SU-DHL-6 (cell line): ENCODE data around the gene ITGA8.

Source experiments
- H2AFZ ChIP-seq: fragments of 200-600 bp; sonication (generic); 2 replicates; pipeline ENCODE4 v1.6.1; 2014; ENCODE audit warnings: low read depth, mild to moderate bottlenecking, moderate library complexity, mixed read lengths, antibody characterized with exemption, low read length; ENCODE audit not compliant: severe bottlenecking
- H3F3A ChIP-seq: fragments of 200-600 bp; shearing (Covaris generic); 2 replicates; pipeline ENCODE4 v1.6.0; 2016; ENCODE audit warnings: antibody characterized with exemption, mild to moderate bottlenecking; ENCODE audit not compliant: insufficient read depth
- H3K27ac ChIP-seq: fragments of 200-600 bp; sonication (generic); 2 replicates; pipeline ENCODE4 v1.5.1; 2016; ENCODE audit warnings: low read depth, mild to moderate bottlenecking, low read length, moderate library complexity, mixed read lengths
- H3K27me3 ChIP-seq: fragments of 200-600 bp; sonication (generic), shearing (Covaris generic); 2 replicates; pipeline ENCODE4 v1.6.0; 2014; ENCODE audit warnings: mild to moderate bottlenecking, low read length
- H3K36me3 ChIP-seq: fragments of 200-600 bp; sonication (generic); 2 replicates; pipeline ENCODE4 v1.6.1; 2014; ENCODE audit warnings: mild to moderate bottlenecking, low read length, mixed read lengths
- H3K4me2 ChIP-seq: fragments of 300-600, 200-600 bp; shearing (Covaris generic), sonication (generic); 2 replicates; pipeline ENCODE4 v1.6.0; 2014; ENCODE audit warnings: low read length, low read depth, mild to moderate bottlenecking; ENCODE audit not compliant: poor library complexity, severe bottlenecking
- H3K4me3 ChIP-seq: fragments of 200-600 bp; sonication (generic); 2 replicates; pipeline ENCODE4 v1.5.1; 2014; ENCODE audit warnings: antibody characterized with exemption, low read length, mild to moderate bottlenecking, mixed read lengths; ENCODE audit not compliant: insufficient read depth, poor library complexity, severe bottlenecking
- H3K79me2 ChIP-seq: fragments of 200-600 bp; sonication (generic); 2 replicates; pipeline ENCODE4 v1.6.1; 2014; ENCODE audit warnings: mild to moderate bottlenecking, low read length, moderate library complexity; ENCODE audit not compliant: insufficient read depth
- H3K9ac ChIP-seq: fragments of 200-600 bp; sonication (generic); 2 replicates; pipeline ENCODE4 v1.7.0; 2014; ENCODE audit warnings: mild to moderate bottlenecking, low read length
- H3K9me2 ChIP-seq: fragments of 200-600 bp; sonication (generic); replicated peaks from 2 replicates; pipeline ENCODE4 v1.6.1; 2014; ENCODE audit warnings: low read length; ENCODE audit not compliant: insufficient read depth
- H3K9me3 ChIP-seq: fragments of 200-600 bp; sonication (generic); 2 replicates; pipeline ENCODE4 v1.6.1; 2014; ENCODE audit warnings: low read length, mixed read lengths; ENCODE audit not compliant: insufficient read depth
- H4K20me1 ChIP-seq: fragments of 200-600 bp; sonication (generic); 2 replicates; pipeline ENCODE4 v1.6.1; 2014; ENCODE audit warnings: low read depth, mild to moderate bottlenecking, antibody characterized with exemption, low read length, moderate library complexity, mixed read lengths
- EZH2phosphoT487 ChIP-seq: fragments of 200-600 bp; sonication (generic), shearing (Covaris generic); conservative IDR thresholded peaks from 2 replicates; pipeline ENCODE4 v1.6.1; 2018; ENCODE audit warnings: mild to moderate bottlenecking, antibody characterized with exemption, low read length, moderate library complexity, mixed read lengths
- TF ChIP-seq, protein P1 (sequence below): fragments of 200-600 bp; sonication (generic); IDR thresholded peaks from one replicate; pipeline ENCODE4 v1.5.1; 2017; ENCODE audit warnings: antibody characterized with exemption, mild to moderate bottlenecking, low read length, moderate library complexity; ENCODE audit not compliant: insufficient read depth, poor library complexity, severe bottlenecking

ITGA8 gene

DNA sequence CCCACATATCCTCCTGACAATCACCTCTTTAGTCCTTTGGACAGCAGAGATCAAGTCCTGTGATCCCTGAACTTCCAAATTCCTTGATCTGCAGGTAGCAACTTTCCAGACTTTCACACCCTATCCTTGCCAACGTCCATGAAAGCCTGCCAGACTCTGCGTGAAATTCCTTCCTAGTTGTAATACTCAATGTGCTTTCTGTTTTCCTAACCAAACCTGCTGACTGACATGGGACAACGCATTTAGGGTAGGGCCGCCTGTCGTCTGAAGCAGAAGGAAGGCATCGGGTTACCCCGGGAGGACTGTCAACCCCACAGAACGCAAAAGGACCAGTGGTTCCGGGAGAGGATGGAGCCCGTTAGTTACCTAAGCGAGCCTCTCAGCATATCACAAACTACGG is 23.9 kb downstream of the ITGA8 start:
- H3K9me2 ChIP-seq: no peaks in the 10 kb centered on the region
- H2AFZ ChIP-seq: no peak overlapping the region
- H3K9me3 ChIP-seq: no peaks in the 10 kb centered on the region
- no peak overlapping the region for H3K27ac ChIP-seq
- H3K4me3 ChIP-seq: no peak overlapping the region
- H3K9ac ChIP-seq: no peak overlapping the region
- no peaks in the 10 kb centered on the region for H4K20me1 ChIP-seq
- H3K36me3 ChIP-seq: no peaks in the 10 kb centered on the region
- no peaks in the 10 kb centered on the region for H3K79me2 ChIP-seq
- no peak overlapping the region for H3K4me2 ChIP-seq
- no peaks in the 10 kb centered on the region for H3K27me3 ChIP-seq
- TF ChIP-seq, protein P1, sequence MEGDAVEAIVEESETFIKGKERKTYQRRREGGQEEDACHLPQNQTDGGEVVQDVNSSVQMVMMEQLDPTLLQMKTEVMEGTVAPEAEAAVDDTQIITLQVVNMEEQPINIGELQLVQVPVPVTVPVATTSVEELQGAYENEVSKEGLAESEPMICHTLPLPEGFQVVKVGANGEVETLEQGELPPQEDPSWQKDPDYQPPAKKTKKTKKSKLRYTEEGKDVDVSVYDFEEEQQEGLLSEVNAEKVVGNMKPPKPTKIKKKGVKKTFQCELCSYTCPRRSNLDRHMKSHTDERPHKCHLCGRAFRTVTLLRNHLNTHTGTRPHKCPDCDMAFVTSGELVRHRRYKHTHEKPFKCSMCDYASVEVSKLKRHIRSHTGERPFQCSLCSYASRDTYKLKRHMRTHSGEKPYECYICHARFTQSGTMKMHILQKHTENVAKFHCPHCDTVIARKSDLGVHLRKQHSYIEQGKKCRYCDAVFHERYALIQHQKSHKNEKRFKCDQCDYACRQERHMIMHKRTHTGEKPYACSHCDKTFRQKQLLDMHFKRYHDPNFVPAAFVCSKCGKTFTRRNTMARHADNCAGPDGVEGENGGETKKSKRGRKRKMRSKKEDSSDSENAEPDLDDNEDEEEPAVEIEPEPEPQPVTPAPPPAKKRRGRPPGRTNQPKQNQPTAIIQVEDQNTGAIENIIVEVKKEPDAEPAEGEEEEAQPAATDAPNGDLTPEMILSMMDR: no peak
- no peak for TF ChIP-seq EZH2phosphoT487
- no peaks in the 10 kb centered on the region for H3F3A ChIP-seq

DNA sequence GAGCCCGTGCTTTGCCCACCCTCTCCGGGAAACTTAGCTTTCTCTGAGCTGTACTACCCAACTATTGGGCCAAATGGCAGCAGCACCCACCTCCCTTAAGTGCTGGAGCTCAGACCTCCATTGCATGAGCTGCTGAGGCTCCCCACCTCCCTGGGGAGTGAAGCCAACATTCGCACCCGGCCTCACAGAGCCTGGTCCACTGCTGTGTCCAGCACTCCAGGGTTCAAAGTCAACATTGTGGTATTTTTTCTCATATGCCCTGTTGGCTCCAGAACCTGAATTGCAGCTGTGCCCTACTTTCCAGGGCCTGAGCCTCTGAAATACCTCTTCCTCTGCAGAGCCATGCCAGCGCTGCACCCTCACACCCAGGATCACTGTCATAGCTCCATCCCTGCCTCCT is 29.7 kb downstream of the ITGA8 start:
- H2AFZ ChIP-seq: no peak overlapping the region
- no peak overlapping the region for H3K4me2 ChIP-seq
- H3K27me3 ChIP-seq: no peaks in the 10 kb centered on the region
- H3K79me2 ChIP-seq: no peaks in the 10 kb centered on the region
- no peak overlapping the region for H3K4me3 ChIP-seq
- no peak overlapping the region for H3K9ac ChIP-seq
- no peaks in the 10 kb centered on the region for H3K36me3 ChIP-seq
- TF ChIP-seq EZH2phosphoT487: no peak
- TF ChIP-seq, protein P1: no peak
- H3K9me2 ChIP-seq: no peaks in the 10 kb centered on the region
- H3F3A ChIP-seq: no peaks in the 10 kb centered on the region
- H4K20me1 ChIP-seq: no peaks in the 10 kb centered on the region
- H3K9me3 ChIP-seq: no peaks in the 10 kb centered on the region
- no peak overlapping the region for H3K27ac ChIP-seq

DNA sequence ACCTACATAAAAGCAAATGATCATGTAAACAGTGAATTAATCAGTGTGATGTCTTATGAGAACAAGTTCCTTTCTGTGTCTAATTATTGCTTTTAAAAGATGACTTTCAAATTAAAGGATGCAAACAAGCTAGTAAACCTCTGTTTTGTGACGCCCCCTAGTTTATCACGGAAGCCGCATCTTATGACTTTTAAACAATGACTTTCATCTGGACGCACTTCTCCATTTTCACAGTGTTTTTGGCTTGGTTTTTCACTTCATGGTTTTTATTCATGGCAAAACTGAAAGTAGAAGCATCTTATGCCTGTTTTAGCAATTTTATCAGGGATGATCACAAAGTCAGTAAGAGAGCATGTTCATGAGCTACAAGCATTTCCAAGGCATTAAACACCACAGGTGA is 35.0 kb downstream of the ITGA8 start:
- H3K4me3 ChIP-seq: no peak overlapping the region
- H4K20me1 ChIP-seq: no peaks in the 10 kb centered on the region
- H3K27me3 ChIP-seq: no peaks in the 10 kb centered on the region
- no peaks in the 10 kb centered on the region for H3F3A ChIP-seq
- H3K36me3 ChIP-seq: no peaks in the 10 kb centered on the region
- no peak for TF ChIP-seq EZH2phosphoT487
- TF ChIP-seq, protein P1: no peak
- H3K9me2 ChIP-seq: no peaks in the 10 kb centered on the region
- no peaks in the 10 kb centered on the region for H3K9me3 ChIP-seq
- no peaks in the 10 kb centered on the region for H3K79me2 ChIP-seq
- H2AFZ ChIP-seq: no peak overlapping the region
- no peak overlapping the region for H3K27ac ChIP-seq
- no peak overlapping the region for H3K9ac ChIP-seq
- H3K4me2 ChIP-seq: no peak overlapping the region
